GM23338 (cell line): ENCODE measurements around the gene PKD1L1. TPM values are rescaled to one million over a fixed set of nuclear protein-coding genes. Genes with fewer than 3 reads are reported as not detected.

Source experiments
- ATAC-seq: fragments of 200-7000 bp; cut with Tn5 transposase; 3 replicates; pipeline ENCODE4 v1.9.1; 2020
- DNase-seq: peaks from one replicate; pipeline ENCODE4 v3.0.0-alpha.2; 2015; ENCODE audit warnings: low spot score
- H2AFZ ChIP-seq: fragments of 200-600 bp; sonication (generic); 2 replicates; pipeline ENCODE4 v1.8.0; 2016; ENCODE audit warnings: antibody characterized with exemption, mild to moderate bottlenecking, moderate library complexity
- H3F3A ChIP-seq: fragments of 200-600 bp; sonication (generic); replicated peaks from 2 replicates; pipeline ENCODE4 v1.8.0; 2017; ENCODE audit warnings: antibody characterized with exemption, mixed run types, low read depth
- H3K27ac ChIP-seq: fragments of 200-600 bp; sonication (generic); 2 replicates; pipeline ENCODE4 v1.6.1; 2016; ENCODE audit warnings: low read depth
- H3K27me3 ChIP-seq: fragments of 200-600 bp; sonication (generic); 2 replicates; pipeline ENCODE4 v1.8.0; 2016; ENCODE audit warnings: mild to moderate bottlenecking, mixed run types, moderate library complexity; ENCODE audit not compliant: insufficient read depth
- H3K36me3 ChIP-seq: fragments of 200-600 bp; sonication (generic); 2 replicates; pipeline ENCODE4 v1.8.0; 2016; ENCODE audit warnings: mild to moderate bottlenecking; ENCODE audit not compliant: insufficient read depth
- H3K4me1 ChIP-seq: fragments of 200-600 bp; sonication (generic); 2 replicates; pipeline ENCODE4 v1.8.0; 2016; ENCODE audit warnings: mild to moderate bottlenecking, moderate library complexity; ENCODE audit not compliant: insufficient read depth
- H3K4me2 ChIP-seq: fragments of 200-600 bp; sonication (generic); 2 replicates; pipeline ENCODE4 v1.7.1; 2017; ENCODE audit warnings: mixed run types
- H3K4me3 ChIP-seq: fragments of 200-600 bp; sonication (generic); 2 replicates; pipeline ENCODE4 v1.6.1; 2016; ENCODE audit warnings: mixed run types
- H3K79me2 ChIP-seq: fragments of 200-600 bp; sonication (generic); replicated peaks from 2 replicates; pipeline ENCODE4 v1.8.0; 2017; ENCODE audit warnings: mild to moderate bottlenecking; ENCODE audit not compliant: insufficient read depth
- H3K9me2 ChIP-seq: fragments of 200-600 bp; sonication (generic); 2 replicates; pipeline ENCODE4 v1.8.0; 2017; ENCODE audit not compliant: insufficient read depth
- H4K20me1 ChIP-seq: fragments of 200-600 bp; sonication (generic); replicated peaks from 2 replicates; pipeline ENCODE4 v1.8.0; 2017; ENCODE audit warnings: mild to moderate bottlenecking; ENCODE audit not compliant: insufficient read depth
- H3K27ac Mint-ChIP-seq: 2 replicates; pipeline ENCODE4 v1.8.0; 2020; ENCODE audit warnings: inconsistent platforms, mild to moderate bottlenecking, moderate library complexity, mixed read lengths
- H3K27me3 Mint-ChIP-seq: 3 replicates; pipeline ENCODE4 v1.8.0; 2022; ENCODE audit warnings: low read depth, mild to moderate bottlenecking, moderate library complexity, mixed read lengths, inconsistent platforms; ENCODE audit not compliant: insufficient read depth, poor library complexity
- H3K36me3 Mint-ChIP-seq: 3 replicates; pipeline ENCODE4 v1.8.0; 2021; ENCODE audit warnings: low read depth, mild to moderate bottlenecking, inconsistent platforms, moderate library complexity, mixed read lengths
- H3K4me1 Mint-ChIP-seq: 3 replicates; pipeline ENCODE4 v1.8.0; 2020; ENCODE audit warnings: mild to moderate bottlenecking, inconsistent platforms, mixed read lengths
- H3K4me3 Mint-ChIP-seq: 3 replicates; pipeline ENCODE4 v1.8.0; 2021; ENCODE audit warnings: moderate library complexity, mild to moderate bottlenecking, inconsistent platforms, mixed read lengths
- H3K9me3 Mint-ChIP-seq: 3 replicates; pipeline ENCODE4 v1.8.0; 2020; ENCODE audit warnings: moderate library complexity, mild to moderate bottlenecking, inconsistent platforms, mixed read lengths
- CREB1 ChIP-seq: fragments of 250-450 bp; sonication (Bioruptor Pico); IDR thresholded peaks from 2 replicates; pipeline ENCODE4 v1.5.0; 2020; ENCODE audit warnings: low read depth, mild to moderate bottlenecking, moderate library complexity
- EZH2 ChIP-seq: fragments of 200-600 bp; sonication (generic); IDR thresholded peaks from one replicate; pipeline ENCODE4 v1.8.0; 2017; ENCODE audit warnings: antibody characterized with exemption, mild to moderate bottlenecking, low read depth; ENCODE audit not compliant: unreplicated experiment
- EZH2phosphoT487 ChIP-seq: fragments of 200-600 bp; sonication (generic); IDR thresholded peaks from one replicate; pipeline ENCODE4 v1.8.1; 2018; ENCODE audit warnings: antibody characterized with exemption; ENCODE audit not compliant: unreplicated experiment
- JUNB ChIP-seq: IDR thresholded peaks from one replicate; pipeline ENCODE4 v1.6.1; 2016; ENCODE audit warnings: antibody characterized with exemption; ENCODE audit not compliant: unreplicated experiment
- NANOG ChIP-seq: IDR thresholded peaks from 2 replicates; pipeline ENCODE4 v1.6.1; 2016; ENCODE audit warnings: antibody characterized with exemption, borderline replicate concordance
- POLR2AphosphoS5 ChIP-seq: IDR thresholded peaks from 2 replicates; pipeline ENCODE4 v1.6.1; 2016; ENCODE audit warnings: antibody characterized with exemption, low read depth
- ZNF331 ChIP-seq: fragments of 250-450 bp; sonication (Bioruptor Pico); IDR thresholded peaks from 2 replicates; pipeline ENCODE4 v1.5.0; 2020; ENCODE audit warnings: low read depth, mild to moderate bottlenecking, moderate library complexity
- polyA plus RNA-seq: library from polyadenylated mRNA; unstranded; fragments of >200 nt; fragmentation: Nextera tagmentation; extraction: Ambion mirVana; gene quantifications from 2 replicates; pipeline ENCODE4 v1.2.1, GENCODE V29; 2016
- total RNA-seq: library from RNA; depleted of rRNA; stranded (reverse); fragments of >200 nt; shearing (Covaris generic); gene quantifications from 2 replicates; pipeline ENCODE4 v1.2.3, GENCODE V29; 2014
- TF ChIP-seq, protein P1 (sequence below), 2 experiments: fragments of 200-600 bp in 1 of 2; sonication (generic) in 1 of 2; conservative IDR thresholded peaks; 2 replicates each; pipeline versions ENCODE4 v1.5.1 to v1.6.1; 2016 to 2017; ENCODE audit warnings: antibody characterized with exemption in 2 of 2, low read depth in 2 of 2, mild to moderate bottlenecking in 2 of 2, moderate library complexity in 1 of 2
- TF ChIP-seq, protein P2 (sequence below): IDR thresholded peaks from one replicate; pipeline ENCODE4 v1.6.1; 2018; ENCODE audit warnings: antibody characterized with exemption; ENCODE audit not compliant: unreplicated experiment
- TF ChIP-seq, protein P3 (sequence below): IDR thresholded peaks from 2 replicates; pipeline ENCODE4 v1.6.1; 2016; ENCODE audit warnings: antibody characterized with exemption

PKD1L1 gene
- total and polyA plus RNA-seq, 2 experiments from 2014 or later: 0.03 TPM; not detected in 1

DNA sequence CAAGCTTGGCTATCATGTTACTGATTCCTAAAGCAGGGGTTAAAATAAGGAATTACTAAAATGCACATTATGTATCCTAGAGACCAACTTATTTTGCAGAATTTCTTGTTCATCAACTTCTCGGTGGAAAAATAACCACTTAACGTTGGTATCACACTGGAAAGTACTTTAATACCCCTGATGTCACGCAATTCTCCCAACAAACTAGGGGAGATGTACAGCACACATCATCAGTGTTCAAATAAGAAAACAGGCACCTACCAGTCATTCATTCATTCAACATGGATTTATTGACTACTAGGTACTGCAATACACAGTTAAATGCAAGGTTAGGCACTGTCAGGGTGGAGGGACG lies 30.5 kb upstream of the PKD1L1 start (continued):
- TF ChIP-seq, protein P1, sequence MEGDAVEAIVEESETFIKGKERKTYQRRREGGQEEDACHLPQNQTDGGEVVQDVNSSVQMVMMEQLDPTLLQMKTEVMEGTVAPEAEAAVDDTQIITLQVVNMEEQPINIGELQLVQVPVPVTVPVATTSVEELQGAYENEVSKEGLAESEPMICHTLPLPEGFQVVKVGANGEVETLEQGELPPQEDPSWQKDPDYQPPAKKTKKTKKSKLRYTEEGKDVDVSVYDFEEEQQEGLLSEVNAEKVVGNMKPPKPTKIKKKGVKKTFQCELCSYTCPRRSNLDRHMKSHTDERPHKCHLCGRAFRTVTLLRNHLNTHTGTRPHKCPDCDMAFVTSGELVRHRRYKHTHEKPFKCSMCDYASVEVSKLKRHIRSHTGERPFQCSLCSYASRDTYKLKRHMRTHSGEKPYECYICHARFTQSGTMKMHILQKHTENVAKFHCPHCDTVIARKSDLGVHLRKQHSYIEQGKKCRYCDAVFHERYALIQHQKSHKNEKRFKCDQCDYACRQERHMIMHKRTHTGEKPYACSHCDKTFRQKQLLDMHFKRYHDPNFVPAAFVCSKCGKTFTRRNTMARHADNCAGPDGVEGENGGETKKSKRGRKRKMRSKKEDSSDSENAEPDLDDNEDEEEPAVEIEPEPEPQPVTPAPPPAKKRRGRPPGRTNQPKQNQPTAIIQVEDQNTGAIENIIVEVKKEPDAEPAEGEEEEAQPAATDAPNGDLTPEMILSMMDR (conservative IDR thresholded peaks at IDR 0.05; ENCODE audit: low read depth in 2 of 2): no peak
- TF ChIP-seq, protein P2, sequence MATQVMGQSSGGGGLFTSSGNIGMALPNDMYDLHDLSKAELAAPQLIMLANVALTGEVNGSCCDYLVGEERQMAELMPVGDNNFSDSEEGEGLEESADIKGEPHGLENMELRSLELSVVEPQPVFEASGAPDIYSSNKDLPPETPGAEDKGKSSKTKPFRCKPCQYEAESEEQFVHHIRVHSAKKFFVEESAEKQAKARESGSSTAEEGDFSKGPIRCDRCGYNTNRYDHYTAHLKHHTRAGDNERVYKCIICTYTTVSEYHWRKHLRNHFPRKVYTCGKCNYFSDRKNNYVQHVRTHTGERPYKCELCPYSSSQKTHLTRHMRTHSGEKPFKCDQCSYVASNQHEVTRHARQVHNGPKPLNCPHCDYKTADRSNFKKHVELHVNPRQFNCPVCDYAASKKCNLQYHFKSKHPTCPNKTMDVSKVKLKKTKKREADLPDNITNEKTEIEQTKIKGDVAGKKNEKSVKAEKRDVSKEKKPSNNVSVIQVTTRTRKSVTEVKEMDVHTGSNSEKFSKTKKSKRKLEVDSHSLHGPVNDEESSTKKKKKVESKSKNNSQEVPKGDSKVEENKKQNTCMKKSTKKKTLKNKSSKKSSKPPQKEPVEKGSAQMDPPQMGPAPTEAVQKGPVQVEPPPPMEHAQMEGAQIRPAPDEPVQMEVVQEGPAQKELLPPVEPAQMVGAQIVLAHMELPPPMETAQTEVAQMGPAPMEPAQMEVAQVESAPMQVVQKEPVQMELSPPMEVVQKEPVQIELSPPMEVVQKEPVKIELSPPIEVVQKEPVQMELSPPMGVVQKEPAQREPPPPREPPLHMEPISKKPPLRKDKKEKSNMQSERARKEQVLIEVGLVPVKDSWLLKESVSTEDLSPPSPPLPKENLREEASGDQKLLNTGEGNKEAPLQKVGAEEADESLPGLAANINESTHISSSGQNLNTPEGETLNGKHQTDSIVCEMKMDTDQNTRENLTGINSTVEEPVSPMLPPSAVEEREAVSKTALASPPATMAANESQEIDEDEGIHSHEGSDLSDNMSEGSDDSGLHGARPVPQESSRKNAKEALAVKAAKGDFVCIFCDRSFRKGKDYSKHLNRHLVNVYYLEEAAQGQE: no peak
- TF ChIP-seq JUNB: no peak
- no peak for TF ChIP-seq EZH2phosphoT487
- no peak for TF ChIP-seq EZH2
- no peak for TF ChIP-seq NANOG
- TF ChIP-seq, protein P3, sequence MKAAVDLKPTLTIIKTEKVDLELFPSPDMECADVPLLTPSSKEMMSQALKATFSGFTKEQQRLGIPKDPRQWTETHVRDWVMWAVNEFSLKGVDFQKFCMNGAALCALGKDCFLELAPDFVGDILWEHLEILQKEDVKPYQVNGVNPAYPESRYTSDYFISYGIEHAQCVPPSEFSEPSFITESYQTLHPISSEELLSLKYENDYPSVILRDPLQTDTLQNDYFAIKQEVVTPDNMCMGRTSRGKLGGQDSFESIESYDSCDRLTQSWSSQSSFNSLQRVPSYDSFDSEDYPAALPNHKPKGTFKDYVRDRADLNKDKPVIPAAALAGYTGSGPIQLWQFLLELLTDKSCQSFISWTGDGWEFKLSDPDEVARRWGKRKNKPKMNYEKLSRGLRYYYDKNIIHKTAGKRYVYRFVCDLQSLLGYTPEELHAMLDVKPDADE: no peak

DNA sequence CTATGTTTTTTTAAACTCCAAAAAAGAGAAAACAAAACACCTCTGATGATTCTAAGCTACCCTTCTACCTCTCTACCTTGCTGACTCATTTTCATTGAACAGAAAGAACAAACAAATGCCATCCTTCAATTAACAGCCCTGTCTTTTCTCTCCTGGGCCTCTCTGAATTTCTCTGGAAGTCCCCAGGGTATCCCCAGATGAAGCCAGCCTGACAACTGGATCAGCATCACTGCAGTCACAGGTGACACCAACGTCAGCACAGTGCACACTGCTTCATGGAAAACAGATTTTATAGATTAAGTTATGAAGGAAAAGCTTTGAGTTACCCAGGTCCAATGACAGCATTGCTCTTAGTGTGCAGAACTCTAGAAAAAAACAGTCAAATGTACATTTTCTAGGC lies 25.5 kb upstream of the PKD1L1 start:
- Histone ChIP-seq H3K4me3 (no peak overlapping the region), H3K27ac (no peak overlapping the region), H3K36me3 (peaks cover 54% of the 10 kb centered on the region), H2AFZ (no peak overlapping the region), H4K20me1 (peaks cover 8% of the 10 kb centered on the region), H3K27me3 (no peaks in the 10 kb centered on the region), H3F3A (no peaks in the 10 kb centered on the region), H3K4me1 (peaks cover 6% of the 10 kb centered on the region), H3K79me2 (peaks cover 16% of the 10 kb centered on the region), H3K4me2 (no peak overlapping the region), H3K9me2 (no peaks in the 10 kb centered on the region)
- Mint-ChIP-seq H3K36me3 (peaks cover 79% of the 10 kb centered on the region), H3K27ac (no peak overlapping the region), H3K4me1 (peaks cover 15% of the 10 kb centered on the region), H3K4me3 (no peak overlapping the region), H3K9me3 (no peaks in the 10 kb centered on the region), H3K27me3 (peaks cover 3% of the 10 kb centered on the region)
- ATAC-seq: no peak
- no peak for DNase-seq
- TF ChIP-seq, protein P2: no peak
- TF ChIP-seq, protein P3: no peak
- no peak for TF ChIP-seq ZNF331 (CRISPR knock-in tag)
- no peak for TF ChIP-seq JUNB
- no peak for TF ChIP-seq CREB1 (CRISPR knock-in tag)
- no peak for TF ChIP-seq EZH2
- TF ChIP-seq NANOG: no peak
- no peak for TF ChIP-seq POLR2AphosphoS5
